NCI-H226 (cell line): ENCODE data around the gene DMD.
"Not testable (repeated sequence)": the region's sequence is repeated elsewhere in the genome, so short reads cannot be mapped to it uniquely, and the experiment has no call there.

Experiments
- DNase-seq: peaks from one replicate; pipeline ENCODE4 v3.0.0-alpha.2; 2015

Gene DMD

DNA sequence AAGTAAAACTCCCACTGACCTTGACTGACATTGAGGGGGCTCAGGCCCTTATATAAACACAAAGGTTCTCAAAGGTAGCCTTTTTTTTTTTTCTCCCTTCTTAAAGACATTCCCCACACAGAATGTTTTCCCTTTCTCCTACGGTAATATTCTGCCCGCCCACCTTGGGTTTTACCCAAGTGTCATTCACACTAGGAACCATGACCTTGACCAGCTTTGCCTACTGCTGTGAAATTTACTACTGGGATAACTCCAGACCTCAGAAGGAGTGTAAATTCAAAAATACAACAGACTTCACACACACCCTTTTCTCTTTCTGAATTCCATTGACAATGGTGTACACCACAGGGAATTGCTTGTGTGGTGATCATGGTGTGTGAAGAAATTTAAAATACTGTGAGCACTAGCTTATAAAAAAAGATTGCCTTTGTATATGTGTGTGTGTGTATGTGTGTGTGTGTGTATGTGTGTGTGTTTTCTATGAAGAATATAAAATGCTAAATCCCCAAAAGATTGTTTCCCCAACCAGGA is 1550.0 kb downstream of the DMD start:
- DNase-seq: no peak

DNA sequence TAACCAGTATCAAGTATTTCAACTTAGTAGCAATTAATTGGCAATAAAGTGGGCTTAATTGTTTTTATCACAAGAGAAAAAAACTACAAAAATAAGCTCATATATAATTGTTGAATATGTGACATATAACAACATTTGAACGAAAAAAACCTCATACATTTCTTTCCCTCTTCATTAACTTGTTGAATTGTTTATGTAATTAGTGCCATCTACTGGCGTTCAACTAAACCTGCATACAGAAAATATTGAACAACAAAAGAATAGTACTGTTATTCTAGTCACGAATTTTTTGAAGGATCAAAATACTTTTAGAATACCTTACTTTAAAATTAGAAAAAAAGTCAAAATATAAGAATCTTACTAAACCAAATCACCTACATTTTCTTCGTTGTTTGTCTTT is 1553.0 kb downstream of the DMD start:
- no peak for DNase-seq

- DNase-seq: peak; percentile 37
Measured at GRCh38 chrX:31656013-31656412, 1555.3 kb downstream of the DMD start.

- no peak for DNase-seq
Measured at GRCh38 chrX:31653422-31653821, 1557.9 kb downstream of the DMD start.

- DNase-seq: no peak
Measured at GRCh38 chrX:31652650-31653049, 1558.7 kb downstream of the DMD start.

DNA sequence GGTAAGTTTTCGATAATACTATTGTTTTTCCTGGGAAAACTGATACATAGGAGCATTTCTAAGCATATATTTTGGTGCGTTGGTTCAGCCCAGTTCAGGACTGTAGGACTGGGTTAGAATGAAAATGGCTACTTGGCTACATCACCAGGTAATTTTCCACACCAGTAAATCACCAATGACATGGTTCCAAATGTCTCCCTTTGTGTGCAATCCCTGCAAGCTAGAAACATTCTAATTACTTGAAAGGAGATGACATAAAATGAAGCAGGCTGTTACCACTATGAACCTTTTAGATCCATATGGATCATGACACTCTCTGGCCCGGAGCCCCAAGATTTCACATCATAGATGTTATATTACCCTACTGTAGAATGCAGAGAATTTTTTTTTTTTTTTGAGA is 1562.1 kb downstream of the DMD start:
- DNase-seq: no peak

GRCh38 chrX:31633349-31633748 is 1578.0 kb downstream of the DMD start:
- no peak for DNase-seq

DNA sequence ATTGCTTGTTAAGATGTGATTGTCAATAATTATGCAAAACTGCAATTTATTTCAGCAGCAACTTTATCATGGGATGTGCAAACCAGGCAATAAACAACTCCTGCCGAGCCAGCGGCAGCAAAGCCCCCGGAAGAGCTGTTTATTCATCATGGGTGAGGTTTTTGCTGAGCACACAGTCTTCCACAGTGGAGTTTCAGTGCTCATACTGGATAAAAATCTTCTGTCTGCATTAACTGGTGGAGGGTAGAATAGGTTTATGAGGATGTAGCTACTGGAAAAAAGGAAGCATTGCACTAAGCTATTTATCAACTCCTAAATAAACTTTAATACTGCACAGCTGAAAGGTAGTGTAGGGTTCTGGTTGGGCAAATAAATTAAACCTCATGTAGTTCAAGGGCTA is 1582.2 kb downstream of the DMD start:
- DNase-seq: no peak

DNA sequence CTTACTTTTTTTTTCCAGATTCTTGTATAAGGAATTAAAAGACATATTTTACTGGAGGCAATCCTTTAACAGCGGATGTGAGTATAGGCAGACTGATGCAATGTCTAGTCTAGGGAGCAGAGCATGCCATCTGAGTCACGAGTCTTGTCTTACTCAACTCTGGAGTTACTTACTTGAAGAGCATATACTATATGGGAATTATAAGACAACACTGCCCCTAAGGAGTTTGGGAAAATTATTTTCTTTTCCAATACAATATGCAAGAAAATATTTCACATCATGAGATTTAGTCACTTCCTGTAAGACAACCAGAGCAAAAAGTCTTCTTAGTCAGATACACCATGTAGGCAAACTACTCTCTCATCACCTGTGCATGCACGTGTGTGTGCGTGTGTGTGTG is 1602.2 kb downstream of the DMD start:
- peak; percentile 80 for DNase-seq

GRCh38 chrX:31608638-31609037 is 1602.7 kb downstream of the DMD start:
- no peak for DNase-seq

DNA sequence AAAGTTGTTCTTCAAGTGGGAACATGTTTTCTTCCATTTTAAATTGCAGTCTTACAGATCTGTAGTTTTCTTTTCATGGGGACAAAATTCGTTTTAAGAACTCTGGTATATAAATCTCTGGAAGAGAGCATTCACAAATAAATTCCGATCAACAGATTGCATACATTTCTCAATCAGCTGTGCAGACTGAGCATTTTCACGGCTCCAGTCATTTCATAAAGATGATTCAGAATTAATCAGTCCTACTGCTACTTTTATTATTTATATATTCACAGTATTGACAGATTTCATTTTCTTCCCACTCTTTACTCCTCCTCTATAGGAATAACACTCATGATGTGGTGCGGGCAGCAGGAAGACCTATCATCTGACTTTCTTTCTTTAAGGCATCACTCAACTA is 1604.6 kb downstream of the DMD start:
- no peak for DNase-seq

DNA sequence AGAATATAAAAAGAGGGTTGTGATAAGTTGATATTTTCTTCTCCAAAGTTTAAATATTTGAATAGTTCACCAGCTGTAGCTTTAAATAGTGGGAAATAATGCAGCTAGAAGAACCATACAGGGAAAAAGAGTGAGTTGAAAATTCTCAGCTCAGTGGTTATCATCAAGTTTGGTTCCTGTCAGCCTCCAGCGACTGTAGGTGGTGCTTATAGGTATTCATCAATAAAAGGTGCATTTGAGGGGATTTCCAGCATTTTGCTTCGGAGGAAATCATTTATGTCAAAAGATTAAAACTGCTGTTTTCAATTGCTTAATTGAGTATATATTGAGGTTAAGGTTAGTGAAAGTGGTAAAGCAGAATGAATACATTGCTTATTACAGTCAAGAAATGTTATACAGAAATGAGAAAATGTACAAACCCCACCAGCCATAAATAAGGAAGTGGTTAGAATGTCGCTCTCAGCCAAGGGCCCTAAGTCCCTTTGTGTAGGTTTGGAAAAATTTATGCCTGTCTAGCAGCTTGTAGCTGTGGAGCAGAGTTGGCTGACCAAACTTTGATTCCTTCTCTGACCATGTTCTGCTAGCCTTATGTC is 1606.6 kb downstream of the DMD start:
- DNase-seq: no peak

- no peak for DNase-seq
Measured at GRCh38 chrX:31603411-31604120, 1607.8 kb downstream of the DMD start.

- DNase-seq: no peak
Measured at GRCh38 chrX:31600823-31601222, 1610.5 kb downstream of the DMD start.

DNA sequence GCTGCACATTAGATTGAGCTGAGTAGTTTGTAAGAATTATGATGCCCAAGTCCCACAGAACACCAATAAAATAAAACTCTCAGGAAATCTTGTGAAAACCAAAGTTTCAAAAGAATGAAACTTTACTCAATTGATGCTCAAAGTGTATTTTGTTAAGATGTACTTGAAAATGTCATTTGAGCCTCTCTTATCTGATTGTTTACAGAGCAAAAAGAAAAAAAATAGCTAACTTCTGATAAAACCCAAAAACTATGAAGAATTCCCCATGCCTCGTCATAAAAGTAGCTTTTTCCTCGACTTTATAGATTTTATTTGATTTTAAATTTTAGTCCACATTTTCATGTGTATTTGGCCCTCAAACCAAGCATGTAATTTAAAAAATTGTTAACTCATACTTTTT is 1618.0 kb downstream of the DMD start:
- no peak for DNase-seq

DNA sequence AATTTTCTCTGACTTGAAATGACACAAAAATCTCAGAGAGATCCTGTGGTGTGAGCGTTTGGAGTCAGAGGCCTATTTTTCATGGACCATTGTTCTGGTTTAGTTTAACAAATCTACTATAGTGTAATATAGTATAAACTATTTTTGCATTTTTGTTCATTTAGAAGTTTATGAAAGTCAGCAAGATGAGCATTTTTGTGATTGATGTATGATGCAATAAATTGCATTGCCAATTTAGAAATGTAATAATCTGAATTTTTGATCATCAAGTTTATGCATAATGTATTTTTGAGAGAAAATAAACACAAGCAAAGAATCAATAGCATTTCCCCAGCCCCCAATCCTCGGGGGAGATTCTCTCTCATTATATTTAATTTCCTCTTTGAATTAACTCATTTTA is 1620.0 kb downstream of the DMD start:
- no peak for DNase-seq

DNA sequence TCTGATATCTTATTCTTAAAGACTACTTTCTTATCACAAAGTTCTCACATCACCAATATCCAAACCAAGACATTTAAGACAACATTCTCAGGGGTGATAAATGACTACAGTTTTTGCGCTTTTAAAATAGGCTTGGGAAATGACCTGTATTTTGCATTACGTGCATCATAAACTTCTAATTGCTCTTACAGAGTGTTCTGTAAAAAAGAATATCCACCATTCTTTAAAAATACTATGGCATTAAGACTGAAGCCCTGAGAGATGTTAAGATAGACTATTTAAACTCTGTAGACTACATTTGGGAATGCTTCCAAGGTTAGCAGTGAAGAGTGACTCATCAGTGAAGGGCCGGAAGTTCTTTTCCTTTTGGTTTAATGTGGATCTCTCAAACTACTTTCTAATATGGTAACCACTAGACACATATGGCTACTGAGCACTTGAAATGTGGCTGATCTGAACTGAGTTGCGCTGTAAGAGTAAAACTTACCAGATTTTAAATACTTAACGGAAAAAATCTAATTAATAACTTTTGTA is 1620.7 kb downstream of the DMD start:
- DNase-seq: peak; percentile 61

DNA sequence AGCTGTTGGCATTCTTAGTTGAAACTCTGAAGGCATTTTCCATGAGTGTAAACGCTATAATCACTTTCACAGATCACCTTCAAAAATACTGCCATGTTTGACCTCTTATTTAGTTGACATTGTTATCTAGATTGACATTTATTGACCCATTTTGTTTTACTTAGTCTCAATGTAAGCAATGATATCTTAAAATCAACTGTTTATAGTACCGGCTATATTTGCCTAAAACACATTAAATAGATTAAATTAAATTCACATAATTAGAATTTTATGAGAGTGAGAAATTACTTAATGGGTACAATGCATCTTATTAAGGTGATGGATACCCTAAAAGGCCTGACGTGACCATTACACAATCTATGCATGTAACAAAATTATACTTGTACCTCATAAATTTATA is 1621.8 kb downstream of the DMD start:
- DNase-seq: no peak

GRCh38 chrX:31588355-31588754 is 1623.0 kb downstream of the DMD start:
- DNase-seq: no peak

- DNase-seq: not testable (repeated sequence)
Measured at GRCh38 chrX:31583892-31584291, 1627.5 kb downstream of the DMD start.

DNA sequence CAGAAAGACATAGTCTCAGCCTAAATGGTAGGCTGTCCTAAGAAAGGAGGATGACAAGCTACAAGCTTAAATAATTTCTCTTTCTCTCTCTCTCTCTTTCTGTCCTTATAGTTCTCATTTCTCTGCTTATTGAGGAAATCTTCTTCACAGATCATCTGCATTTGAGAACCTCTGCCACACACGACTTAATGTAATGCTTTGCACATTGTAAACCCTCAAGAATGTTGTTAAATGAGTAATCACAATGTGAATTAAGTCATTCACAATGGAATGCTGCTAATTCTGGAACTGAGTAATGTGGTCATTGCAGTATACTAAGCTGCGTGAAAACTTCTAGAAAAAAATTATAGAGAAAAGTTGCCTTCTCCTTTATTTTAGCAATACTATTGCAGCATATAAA is 1630.6 kb downstream of the DMD start:
- DNase-seq: peak; percentile 49

DNA sequence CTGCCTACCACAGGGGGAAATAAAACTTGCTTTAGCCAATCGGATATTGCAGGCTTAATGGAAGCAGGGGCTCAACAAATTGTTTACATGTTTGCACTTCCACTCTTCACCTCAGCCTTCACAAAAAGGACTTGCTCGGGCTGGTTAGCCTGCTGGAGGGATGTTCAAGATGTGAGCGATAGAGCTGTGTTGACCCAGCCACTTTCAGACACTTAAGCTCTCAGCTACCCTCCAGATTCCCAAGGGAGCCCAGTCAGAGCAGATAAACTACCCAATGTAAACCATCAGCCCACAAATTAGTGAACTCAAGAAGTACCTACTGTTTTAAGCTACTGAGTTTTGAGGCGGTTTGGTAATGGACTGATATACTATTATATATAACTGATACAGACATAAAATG is 1631.1 kb downstream of the DMD start:
- no peak for DNase-seq

DNA sequence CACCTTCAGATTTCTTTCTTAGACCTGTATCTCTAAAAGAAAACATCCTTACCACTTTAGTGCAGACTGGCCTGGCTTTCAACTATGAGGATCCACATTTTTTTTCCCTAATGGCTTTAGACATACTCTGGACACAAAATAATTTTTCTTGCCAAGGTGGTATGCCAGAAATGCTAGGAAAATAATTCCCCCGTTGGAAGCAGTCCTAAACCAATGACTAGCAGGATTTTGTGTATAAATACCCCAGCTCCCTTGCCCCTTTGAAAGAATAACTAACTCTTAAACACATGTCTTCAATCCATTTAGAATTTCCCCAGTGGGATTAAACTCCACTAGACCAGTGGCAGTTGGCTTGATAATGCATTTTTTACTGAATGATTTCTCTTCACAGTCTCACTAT is 1639.0 kb downstream of the DMD start:
- no peak for DNase-seq

DNA sequence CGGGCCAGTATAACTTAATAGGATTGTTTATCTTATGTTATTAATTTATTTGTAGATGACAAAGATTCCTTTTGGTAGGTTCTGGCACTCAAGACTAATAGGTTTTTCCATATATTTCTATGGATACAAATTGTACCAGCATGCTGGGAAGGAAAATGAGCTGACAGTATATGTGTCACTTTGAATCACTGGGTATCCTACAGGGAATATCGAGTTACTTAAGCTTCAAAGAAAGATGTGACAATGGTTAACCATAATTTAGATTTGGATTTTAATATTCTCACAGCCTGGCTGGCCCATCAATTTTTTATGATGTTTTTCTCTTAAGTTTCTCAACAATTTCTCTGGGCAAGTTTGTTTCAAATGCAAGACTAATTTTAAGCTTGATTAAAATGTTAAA is 1640.7 kb downstream of the DMD start:
- no peak for DNase-seq

GRCh38 chrX:31563792-31564191 is 1647.6 kb downstream of the DMD start:
- DNase-seq: no peak
